GM21528 (cell line): ENCODE measurements around the gene LDLRAD4.
"Not testable (repeated sequence)": the region's sequence is repeated elsewhere in the genome, so short reads cannot be mapped to it uniquely, and the experiment has no call there.

Experiments
- ATAC-seq: cut with Tn5 transposase; IDR thresholded peaks from one replicate; pipeline ENCODE4 v1.9.1; 2021; ENCODE audit warnings: mild to moderate bottlenecking, moderate library complexity; ENCODE audit not compliant: unreplicated experiment, low FRiP score

Gene LDLRAD4

GRCh38 chr18:13321923-13322322 lies 103.4 kb downstream of the LDLRAD4 start:
- ATAC-seq: no peak

- no peak for ATAC-seq
Observed at GRCh38 chr18:13323186-13323585, 104.6 kb downstream of the LDLRAD4 start.

GRCh38 chr18:13324880-13325279 lies 106.3 kb downstream of the LDLRAD4 start:
- ATAC-seq: no peak

GRCh38 chr18:13328213-13328612 lies 109.7 kb downstream of the LDLRAD4 start:
- ATAC-seq: no peak

GRCh38 chr18:13330996-13331395 lies 112.4 kb downstream of the LDLRAD4 start:
- no peak for ATAC-seq

- ATAC-seq: no peak
Observed at GRCh38 chr18:13331846-13332245, 113.3 kb downstream of the LDLRAD4 start.

- ATAC-seq: no peak
Observed at GRCh38 chr18:13332874-13333273, 114.3 kb downstream of the LDLRAD4 start.

- ATAC-seq: no peak
Observed at GRCh38 chr18:13335903-13336302, 117.3 kb downstream of the LDLRAD4 start.

- ATAC-seq: no peak
Observed at GRCh38 chr18:13336841-13337240, 118.3 kb downstream of the LDLRAD4 start.

- no peak for ATAC-seq
Observed at GRCh38 chr18:13337369-13337768, 118.8 kb downstream of the LDLRAD4 start.

- ATAC-seq: no peak
Observed at GRCh38 chr18:13338318-13338717, 119.8 kb downstream of the LDLRAD4 start.

- ATAC-seq: no peak
Observed at GRCh38 chr18:13339653-13340052, 121.1 kb downstream of the LDLRAD4 start.

- not testable (repeated sequence) for ATAC-seq
Observed at GRCh38 chr18:13346449-13346848, 127.9 kb downstream of the LDLRAD4 start.

- ATAC-seq: no peak
Observed at GRCh38 chr18:13353084-13353823, 134.7 kb downstream of the LDLRAD4 start.

GRCh38 chr18:13354402-13354801 lies 135.8 kb downstream of the LDLRAD4 start:
- no peak for ATAC-seq

GRCh38 chr18:13356032-13356431 lies 137.5 kb downstream of the LDLRAD4 start:
- ATAC-seq: no peak

GRCh38 chr18:13357289-13357688 lies 138.7 kb downstream of the LDLRAD4 start:
- ATAC-seq: no peak

- no peak for ATAC-seq
Observed at GRCh38 chr18:13359210-13359609, 140.7 kb downstream of the LDLRAD4 start.

GRCh38 chr18:13361431-13361830 lies 142.9 kb downstream of the LDLRAD4 start:
- ATAC-seq: no peak

GRCh38 chr18:13362051-13362450 lies 143.5 kb downstream of the LDLRAD4 start:
- ATAC-seq: no peak

- ATAC-seq: no peak
Observed at GRCh38 chr18:13362607-13363006, 144.0 kb downstream of the LDLRAD4 start.

GRCh38 chr18:13363359-13363758 lies 144.8 kb downstream of the LDLRAD4 start:
- ATAC-seq: no peak
